HepG2 (cell line): ENCODE data around the gene HBE1. TPM values are rescaled to one million over a fixed set of nuclear protein-coding genes. Genes with fewer than 3 reads are reported as not detected.

Source experiments
- ATAC-seq: fragments of 200-7000 bp; cut with Tn5 transposase; 3 replicates; pipeline ENCODE4 v1.9.1; 2020; ENCODE audit warnings: mild to moderate bottlenecking, moderate library complexity
- BruUV-seq: library from RNA; stranded (reverse); fragments of 400-500 nt; replicated peaks from 2 replicates; lab custom pipeline; 2021; lab: Mats Ljungman, UMichigan
- CTCF ChIA-PET: fragments of 300-600 bp; formaldehyde crosslinking; extraction: SDS; loops from one replicate; lab custom pipeline; 2021; ENCODE audit warnings: low total read pairs, inconsistent platforms, low intra/inter-chr PET ratio; lab: Yijun Ruan, JAX
- POLR2A ChIA-PET: fragments of 350-600 bp; sonication (Branson Sonifier 250); formaldehyde crosslinking; loops from one replicate; lab custom pipeline; 2020; ENCODE audit warnings: antibody characterized with exemption, inconsistent platforms; lab: Yijun Ruan, JAX
- DNase-seq: peaks from one replicate; pipeline ENCODE4 v3.0.0-alpha.2; 2015; ENCODE audit warnings: low spot score
- FAIRE-seq: peaks from 3 replicates; lab custom pipeline; 2011; peaks lifted over from hg19 to GRCh38; lab: Jason Lieb, UNC
- H2AFZ ChIP-seq: one replicate; pipeline ENCODE4 v1.6.1; 2011; ENCODE audit warnings: low read length, inconsistent platforms
- H3K27ac ChIP-seq: fragments of 300-600 bp; 3 replicates; pipeline ENCODE4 v1.8.0; 2011; ENCODE audit warnings: mixed run types, mild to moderate bottlenecking, mixed read lengths, low read length, inconsistent platforms; ENCODE audit not compliant: insufficient read depth; ENCODE audit errors: extremely low read length
- H3K27me3 ChIP-seq, 2 experiments: fragments of 200-600 bp in 1 of 2; 2 replicates in 1 of 2; 3 replicates in 1 of 2; pipeline versions ENCODE4 v1.6.0 to v1.8.0; 2011; ENCODE audit warnings: low read length in 2 of 2, mild to moderate bottlenecking in 2 of 2, moderate library complexity in 2 of 2, inconsistent platforms in 1 of 2; ENCODE audit not compliant: insufficient read depth in 2 of 2, control insufficient read depth in 1 of 2
- H3K36me3 ChIP-seq, 2 experiments: fragments of 200-600 bp in 1 of 2; replicated peaks in 1 of 2; 2 replicates in 1 of 2; 3 replicates in 1 of 2; pipeline versions ENCODE4 v1.5.1 to v1.8.0; 2011; ENCODE audit warnings: low read length in 2 of 2, inconsistent platforms in 1 of 2; ENCODE audit not compliant: insufficient read depth in 2 of 2, control insufficient read depth in 1 of 2
- H3K4me1 ChIP-seq: 2 replicates; pipeline ENCODE4 v1.5.1; 2012; ENCODE audit warnings: low read length, inconsistent platforms; ENCODE audit not compliant: insufficient read depth
- H3K4me2 ChIP-seq: 2 replicates; pipeline ENCODE4 v1.6.0; 2011; ENCODE audit warnings: low read depth, low read length, inconsistent platforms
- H3K4me3 ChIP-seq, 3 experiments: fragments of 200-600 bp in 1 of 3; sonication (generic), shearing (Covaris generic) in 1 of 3; replicated peaks in 1 of 3; 2 replicates each; pipeline ENCODE4 v1.5.1; 2011 to 2016; ENCODE audit warnings: low read length in 3 of 3, inconsistent platforms in 2 of 3, low read depth in 2 of 3, mild to moderate bottlenecking in 2 of 3, control low read depth in 1 of 3, mixed read lengths in 1 of 3; ENCODE audit not compliant: insufficient read depth in 1 of 3
- H3K79me2 ChIP-seq: one replicate; pipeline ENCODE4 v1.6.1; 2011; ENCODE audit warnings: low read length, inconsistent platforms; ENCODE audit not compliant: insufficient read depth
- H3K9ac ChIP-seq: 2 replicates; pipeline ENCODE4 v1.6.0; 2011; ENCODE audit warnings: mild to moderate bottlenecking, low read depth, low read length, inconsistent platforms; ENCODE audit not compliant: insufficient read depth
- H3K9me3 ChIP-seq: 2 replicates; pipeline ENCODE4 v1.5.1; 2012; ENCODE audit warnings: mild to moderate bottlenecking, low read length
- H4K20me1 ChIP-seq: 2 replicates; pipeline ENCODE4 v1.6.0; 2011; ENCODE audit warnings: inconsistent platforms, mild to moderate bottlenecking, low read length, moderate library complexity; ENCODE audit not compliant: insufficient read depth
- CHCHD3 ChIP-seq: sonication (generic); formaldehyde crosslinking; IDR thresholded peaks from 2 replicates; pipeline ENCODE4 v1.8.0; 2022; ENCODE audit warnings: mild to moderate bottlenecking, missing genetic modification reagents, moderate library complexity
- ELF3 ChIP-seq: IDR thresholded peaks from 2 replicates; pipeline ENCODE4 v1.6.1; 2016; ENCODE audit warnings: missing genetic modification reagents, missing compliant biosample characterization
- HOXA7 ChIP-seq: sonication (generic); formaldehyde crosslinking; IDR thresholded peaks from 2 replicates; pipeline ENCODE4 v1.8.1; 2022; ENCODE audit warnings: mild to moderate bottlenecking, missing genetic modification reagents, moderate library complexity
- NFIC ChIP-seq: IDR thresholded peaks from 2 replicates; pipeline ENCODE4 v1.6.1; 2012; ENCODE audit warnings: mild to moderate bottlenecking, low read length, inconsistent platforms
- SMAD1 ChIP-seq: sonication (generic); formaldehyde crosslinking; IDR thresholded peaks from 2 replicates; pipeline ENCODE4 v1.4.0; 2020; ENCODE audit warnings: missing genetic modification reagents, low read depth, mild to moderate bottlenecking, borderline replicate concordance
- ZNF333 ChIP-seq: sonication (generic); formaldehyde crosslinking; IDR thresholded peaks from 2 replicates; pipeline ENCODE4 v1.4.0; 2020; ENCODE audit warnings: mild to moderate bottlenecking, missing genetic modification reagents, borderline replicate concordance
- ZNF563 ChIP-seq: sonication (generic); formaldehyde crosslinking; IDR thresholded peaks from 2 replicates; pipeline ENCODE4 v1.8.0; 2022; ENCODE audit warnings: mild to moderate bottlenecking, moderate library complexity, missing genetic modification reagents
- ZNF737 ChIP-seq: sonication (generic); formaldehyde crosslinking; IDR thresholded peaks from 2 replicates; pipeline ENCODE4 v1.5.0; 2020; ENCODE audit warnings: missing genetic modification reagents, mild to moderate bottlenecking, borderline replicate concordance
- ZNF746 ChIP-seq: sonication (generic); formaldehyde crosslinking; IDR thresholded peaks from 2 replicates; pipeline ENCODE4 v1.8.0; 2022; ENCODE audit warnings: mild to moderate bottlenecking, missing genetic modification reagents
- ZNF766 ChIP-seq: sonication (generic); formaldehyde crosslinking; IDR thresholded peaks from 2 replicates; pipeline ENCODE4 v1.5.0; 2020; ENCODE audit warnings: missing genetic modification reagents, borderline replicate concordance
- ZXDC ChIP-seq: sonication (generic); formaldehyde crosslinking; IDR thresholded peaks from 2 replicates; pipeline ENCODE4 v1.5.0; 2020; ENCODE audit warnings: mild to moderate bottlenecking, missing genetic modification reagents
- WGBS: methylation state at CpG from one replicate; pipeline ENCODE4 v1.1.6; 2017; ENCODE audit warnings: low lambda C conversion rate; 5-methylcytosine and 5-hydroxymethylcytosine counted together
- in situ Hi-C: cut with HindIII; loops from 2 replicates; pipeline ENCODE4 v1.10.0; 2017; ENCODE audit warnings: low pct_unique_long_range_greater_than_20kb; ENCODE audit not compliant: extremely low pct_ligation_motif_present
- intact Hi-C: fragments of 100-400 bp; cut with micrococcal nuclease; formaldehyde crosslinking; loops from one replicate; pipeline ENCODE4 v1.10.0; 2022; ENCODE audit not compliant: unreplicated experiment
- polyA plus RNA-seq, 8 experiments: library from polyadenylated mRNA; depleted of rRNA in 3 of 8; stranded (reverse) in 7 of 8; unstranded in 1 of 8; fragments of >200 nt; fragmentation: Illumina TruSeq in 4 of 8; extraction: Trizol in 4 of 8; gene quantifications; 2 replicates each; pipeline versions ENCODE4 v1.2.1 to v1.2.3, GENCODE V29; 2011 to 2016; ENCODE audit warnings: low read depth in 4 of 8, missing spikeins in 1 of 8, mixed read lengths in 1 of 8; ENCODE audit not compliant: insufficient read depth in 1 of 8
- total RNA-seq, 5 experiments: library from RNA; depleted of rRNA; stranded (reverse); fragments of >200 nt; fragmentation: Illumina TruSeq; extraction: Trizol; gene quantifications; 2 replicates each; pipeline ENCODE4 v1.2.3, GENCODE V29; 2016; ENCODE audit warnings: low read depth in 1 of 5
- TF ChIP-seq, protein P1 (sequence below): sonication (generic); formaldehyde crosslinking; IDR thresholded peaks from 2 replicates; pipeline ENCODE4 v1.9.0; 2021; ENCODE audit warnings: missing genetic modification reagents, borderline replicate concordance
- TF ChIP-seq, protein P2 (sequence below): sonication (generic); formaldehyde crosslinking; IDR thresholded peaks from 2 replicates; pipeline ENCODE4 v1.4.0; 2020; ENCODE audit warnings: missing genetic modification reagents, low read depth, mild to moderate bottlenecking, borderline replicate concordance

Gene HBE1
- total and polyA plus RNA-seq, 2 of the 13 experiments (the other 11 are each of a cell fraction or from before 2014, with no cell fraction given): 0.24 to 0.35 TPM

GRCh38 chr11:5303626-5304025 lies 33.9 kb upstream of the HBE1 start:
- intact Hi-C loops: no loop called here
- 8% methylated on average over 5 of the region's 5 CpGs for WGBS
- H3K9me3 ChIP-seq: no peaks in the 10 kb centered on the region
- POLR2A ChIA-PET: no interaction called here
- FAIRE-seq: no peak
- no peak overlapping the region for H3K27ac ChIP-seq
- TF ChIP-seq, protein P1, sequence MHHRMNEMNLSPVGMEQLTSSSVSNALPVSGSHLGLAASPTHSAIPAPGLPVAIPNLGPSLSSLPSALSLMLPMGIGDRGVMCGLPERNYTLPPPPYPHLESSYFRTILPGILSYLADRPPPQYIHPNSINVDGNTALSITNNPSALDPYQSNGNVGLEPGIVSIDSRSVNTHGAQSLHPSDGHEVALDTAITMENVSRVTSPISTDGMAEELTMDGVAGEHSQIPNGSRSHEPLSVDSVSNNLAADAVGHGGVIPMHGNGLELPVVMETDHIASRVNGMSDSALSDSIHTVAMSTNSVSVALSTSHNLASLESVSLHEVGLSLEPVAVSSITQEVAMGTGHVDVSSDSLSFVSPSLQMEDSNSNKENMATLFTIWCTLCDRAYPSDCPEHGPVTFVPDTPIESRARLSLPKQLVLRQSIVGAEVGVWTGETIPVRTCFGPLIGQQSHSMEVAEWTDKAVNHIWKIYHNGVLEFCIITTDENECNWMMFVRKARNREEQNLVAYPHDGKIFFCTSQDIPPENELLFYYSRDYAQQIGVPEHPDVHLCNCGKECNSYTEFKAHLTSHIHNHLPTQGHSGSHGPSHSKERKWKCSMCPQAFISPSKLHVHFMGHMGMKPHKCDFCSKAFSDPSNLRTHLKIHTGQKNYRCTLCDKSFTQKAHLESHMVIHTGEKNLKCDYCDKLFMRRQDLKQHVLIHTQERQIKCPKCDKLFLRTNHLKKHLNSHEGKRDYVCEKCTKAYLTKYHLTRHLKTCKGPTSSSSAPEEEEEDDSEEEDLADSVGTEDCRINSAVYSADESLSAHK (CRISPR knock-in tag): no peak
- TF ChIP-seq CHCHD3 (CRISPR knock-in tag) (no peak), ELF3 (CRISPR knock-in tag) (no peak)
- BruUV-seq: no TSS peak
- no peaks in the 10 kb centered on the region for H4K20me1 ChIP-seq
- H3K4me3 ChIP-seq: no peak overlapping the region
- ATAC-seq: no peak
- in situ Hi-C loops: no loop called here
- no peak for DNase-seq
- no peak overlapping the region for H3K9ac ChIP-seq
- H3K4me2 ChIP-seq: no peak overlapping the region
- no peaks in the 10 kb centered on the region for H3K4me1 ChIP-seq
- CTCF ChIA-PET: no interaction called here
- no peaks in the 10 kb centered on the region for H3K36me3 ChIP-seq
- no peak overlapping the region for H2AFZ ChIP-seq
- H3K79me2 ChIP-seq: no peaks in the 10 kb centered on the region
- H3K27me3 ChIP-seq: peaks cover 0 to 2% of the 10 kb centered on the region in 2 experiments; a peak in 1 of 5 replicates

- DNase-seq (no peak), FAIRE-seq (no peak), ATAC-seq (no peak)
- POLR2A ChIA-PET: no interaction called here
- 17% methylated on average over 2 of the region's 2 CpGs for WGBS
- no peak within 1 kb of the TSS for H3K4me3 ChIP-seq
- in situ Hi-C loops: no loop called here
- no peak within 1 kb of the TSS for H3K9ac ChIP-seq
- H3K36me3 ChIP-seq: no peaks in the 10 kb centered on the region
- CTCF ChIA-PET: no interaction called here
- TF ChIP-seq ZNF746 (CRISPR knock-in tag) (no peak), SMAD1 (CRISPR knock-in tag) (no peak), NFIC (no peak), ZXDC (CRISPR knock-in tag) (no peak), ZNF737 (CRISPR knock-in tag) (no peak), ZNF563 (CRISPR knock-in tag) (no peak), ZNF333 (CRISPR knock-in tag) (no peak), HOXA7 (CRISPR knock-in tag) (no peak), ZNF766 (no peak)
- TF ChIP-seq, protein P2, sequence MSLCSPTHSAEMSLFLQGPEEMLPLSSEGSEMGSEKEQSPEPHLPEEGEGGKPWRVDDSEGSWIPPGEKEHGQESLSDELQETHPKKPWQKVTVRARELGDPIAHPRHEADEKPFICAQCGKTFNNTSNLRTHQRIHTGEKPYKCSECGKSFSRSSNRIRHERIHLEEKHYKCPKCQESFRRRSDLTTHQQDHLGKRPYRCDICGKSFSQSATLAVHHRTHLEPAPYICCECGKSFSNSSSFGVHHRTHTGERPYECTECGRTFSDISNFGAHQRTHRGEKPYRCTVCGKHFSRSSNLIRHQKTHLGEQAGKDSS (CRISPR knock-in tag): no peak
- no peak within 1 kb of the TSS for H3K4me2 ChIP-seq
- no peaks in the 10 kb centered on the region for H3K4me1 ChIP-seq
- H3K27ac ChIP-seq: no peak within 1 kb of the TSS
- intact Hi-C loops: no loop called here
- no peaks in the 10 kb centered on the region for H3K27me3 ChIP-seq
- no peaks in the 10 kb centered on the region for H4K20me1 ChIP-seq
- no peaks in the 10 kb centered on the region for H3K9me3 ChIP-seq
- H3K79me2 ChIP-seq: no peaks in the 10 kb centered on the region
- no TSS peak for BruUV-seq
- no peak within 1 kb of the TSS for H2AFZ ChIP-seq
Observed at GRCh38 chr11:5301846-5302245, 32.1 kb upstream of the HBE1 start, which contains the start of gene OR51B4. TSS of gene OR51B4 (minus strand) at chr11:5301946. CDS start at chr11:5301946, 0 bp downstream.
